Measurements from ENCODE around the gene CLDN18.

Gene CLDN18

GRCh38 chr3:138023754-138024153 is 13.8 kb downstream of the CLDN18 start:
- no peak overlapping the region for H3K4me2 ChIP-seq (ENCODE audit: low read length)
- H3K36me3 ChIP-seq (replicated peaks; ENCODE audit: low read depth, low read length), result no peaks in the 10 kb centered on the region
- no peak overlapping the region for H3K4me3 ChIP-seq (ENCODE audit: low read length)
- H3K9me3 ChIP-seq (ENCODE audit: insufficient read depth, low read length), result no peaks in the 10 kb centered on the region
- H3K9ac ChIP-seq (ENCODE audit: low read length), result no peak overlapping the region
- H3K27ac ChIP-seq (ENCODE audit: low read length), result no peak overlapping the region
- H3K4me1 ChIP-seq (ENCODE audit: low read length), result peaks cover 7% of the 10 kb centered on the region
- H4K20me1 ChIP-seq (ENCODE audit: insufficient read depth, low read length), result no peaks in the 10 kb centered on the region
- peaks cover 22% of the 10 kb centered on the region for H3K27me3 ChIP-seq (ENCODE audit: low read depth, low read length)
- no peak overlapping the region for H2AFZ ChIP-seq (ENCODE audit: low read depth, low read length)
- TF ChIP-seq EZH2phosphoT487 (IDR thresholded peaks at IDR 0.05; ENCODE audit: low read depth), result no peak
- TF ChIP-seq, protein P1, sequence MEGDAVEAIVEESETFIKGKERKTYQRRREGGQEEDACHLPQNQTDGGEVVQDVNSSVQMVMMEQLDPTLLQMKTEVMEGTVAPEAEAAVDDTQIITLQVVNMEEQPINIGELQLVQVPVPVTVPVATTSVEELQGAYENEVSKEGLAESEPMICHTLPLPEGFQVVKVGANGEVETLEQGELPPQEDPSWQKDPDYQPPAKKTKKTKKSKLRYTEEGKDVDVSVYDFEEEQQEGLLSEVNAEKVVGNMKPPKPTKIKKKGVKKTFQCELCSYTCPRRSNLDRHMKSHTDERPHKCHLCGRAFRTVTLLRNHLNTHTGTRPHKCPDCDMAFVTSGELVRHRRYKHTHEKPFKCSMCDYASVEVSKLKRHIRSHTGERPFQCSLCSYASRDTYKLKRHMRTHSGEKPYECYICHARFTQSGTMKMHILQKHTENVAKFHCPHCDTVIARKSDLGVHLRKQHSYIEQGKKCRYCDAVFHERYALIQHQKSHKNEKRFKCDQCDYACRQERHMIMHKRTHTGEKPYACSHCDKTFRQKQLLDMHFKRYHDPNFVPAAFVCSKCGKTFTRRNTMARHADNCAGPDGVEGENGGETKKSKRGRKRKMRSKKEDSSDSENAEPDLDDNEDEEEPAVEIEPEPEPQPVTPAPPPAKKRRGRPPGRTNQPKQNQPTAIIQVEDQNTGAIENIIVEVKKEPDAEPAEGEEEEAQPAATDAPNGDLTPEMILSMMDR (IDR thresholded peaks at IDR 0.05; ENCODE audit: low read depth, low read length), result no peak
- H3K79me2 ChIP-seq (ENCODE audit: low read length), result no peaks in the 10 kb centered on the region

- no peak overlapping the region for H3K4me3 ChIP-seq (ENCODE audit: low read length)
- H2AFZ ChIP-seq (ENCODE audit: low read depth, low read length), result no peak overlapping the region
- H4K20me1 ChIP-seq (ENCODE audit: insufficient read depth, low read length), result no peaks in the 10 kb centered on the region
- TF ChIP-seq, protein P1 (IDR thresholded peaks at IDR 0.05; ENCODE audit: low read depth, low read length), result no peak
- TF ChIP-seq EZH2phosphoT487 (IDR thresholded peaks at IDR 0.05; ENCODE audit: low read depth), result no peak
- no peak overlapping the region for H3K27ac ChIP-seq (ENCODE audit: low read length)
- H3K4me2 ChIP-seq (ENCODE audit: low read length), result no peak overlapping the region
- H3K9ac ChIP-seq (ENCODE audit: low read length), result no peak overlapping the region
- H3K27me3 ChIP-seq (ENCODE audit: low read depth, low read length), result peaks cover 27% of the 10 kb centered on the region
- H3K9me3 ChIP-seq (ENCODE audit: insufficient read depth, low read length), result no peaks in the 10 kb centered on the region
- H3K79me2 ChIP-seq (ENCODE audit: low read length), result no peaks in the 10 kb centered on the region
- H3K4me1 ChIP-seq (ENCODE audit: low read length), result peaks cover 7% of the 10 kb centered on the region
- no peaks in the 10 kb centered on the region for H3K36me3 ChIP-seq (replicated peaks; ENCODE audit: low read depth, low read length)
These were observed 15.6 kb downstream of the CLDN18 start for GRCh38 chr3:138025553-138025952.

- Histone ChIP-seq H3K27ac (ENCODE audit: low read length) (no peak overlapping the region), H2AFZ (ENCODE audit: low read depth, low read length) (no peak overlapping the region), H3K79me2 (ENCODE audit: low read length) (no peaks in the 10 kb centered on the region), H3K4me2 (ENCODE audit: low read length) (no peak overlapping the region), H4K20me1 (ENCODE audit: insufficient read depth, low read length) (no peaks in the 10 kb centered on the region), H3K36me3 (replicated peaks; ENCODE audit: low read depth, low read length) (no peaks in the 10 kb centered on the region), H3K4me3 (ENCODE audit: low read length) (no peak overlapping the region), H3K9me3 (ENCODE audit: insufficient read depth, low read length) (no peaks in the 10 kb centered on the region), H3K9ac (ENCODE audit: low read length) (no peak overlapping the region), H3K27me3 (ENCODE audit: low read depth, low read length) (peaks cover 30% of the 10 kb centered on the region), H3K4me1 (ENCODE audit: low read length) (peaks cover 7% of the 10 kb centered on the region)
- TF ChIP-seq, protein P1 (IDR thresholded peaks at IDR 0.05; ENCODE audit: low read depth, low read length), result no peak
- no peak for TF ChIP-seq EZH2phosphoT487 (IDR thresholded peaks at IDR 0.05; ENCODE audit: low read depth)
These were observed 17.9 kb downstream of the CLDN18 start for GRCh38 chr3:138027821-138028220.

- Histone ChIP-seq H3K27ac (ENCODE audit: low read length) (no peak overlapping the region), H3K9me3 (ENCODE audit: insufficient read depth, low read length) (no peaks in the 10 kb centered on the region), H3K4me2 (ENCODE audit: low read length) (no peak overlapping the region), H3K4me3 (ENCODE audit: low read length) (no peak overlapping the region), H4K20me1 (ENCODE audit: insufficient read depth, low read length) (no peaks in the 10 kb centered on the region), H3K9ac (ENCODE audit: low read length) (no peak overlapping the region), H2AFZ (ENCODE audit: low read depth, low read length) (no peak overlapping the region), H3K4me1 (ENCODE audit: low read length) (peaks cover 10% of the 10 kb centered on the region), H3K36me3 (replicated peaks; ENCODE audit: low read depth, low read length) (no peaks in the 10 kb centered on the region), H3K27me3 (ENCODE audit: low read depth, low read length) (peaks cover 24% of the 10 kb centered on the region), H3K79me2 (ENCODE audit: low read length) (no peaks in the 10 kb centered on the region)
- TF ChIP-seq EZH2phosphoT487 (IDR thresholded peaks at IDR 0.05; ENCODE audit: low read depth), result no peak
These were observed 20.8 kb downstream of the CLDN18 start for GRCh38 chr3:138030734-138031280.
